ENCODE results near the gene SRSF10.

Gene SRSF10

GRCh38 chr1:24021403-24022266 lies 41.5 kb upstream of the SRSF10 start:
- TF ChIP-seq EZH2 (optimal IDR thresholded peaks at IDR 0.05; ENCODE audit: low read depth, low read length): no peak
- TF ChIP-seq CTCF (IDR thresholded peaks at IDR 0.05; ENCODE audit: low read length): no peak
- TF ChIP-seq EZH2phosphoT487 (IDR thresholded peaks at IDR 0.05; ENCODE audit: low read length): no peak
- H3K27ac ChIP-seq (ENCODE audit: low read length): no peak overlapping the region

GRCh38 chr1:24020470-24020869 lies 40.3 kb upstream of the SRSF10 start:
- Histone ChIP-seq H3K9ac (ENCODE audit: low read length) (no peak overlapping the region), H3F3A (ENCODE audit: insufficient read depth, low read length) (no peaks in the 10 kb centered on the region), H3K4me1 (ENCODE audit: low read length) (no peaks in the 10 kb centered on the region), H4K20me1 (ENCODE audit: insufficient read depth, low read length) (no peaks in the 10 kb centered on the region), H3K27me3 (replicated peaks; ENCODE audit: insufficient read depth, low read length) (no peaks in the 10 kb centered on the region), H3K27ac (ENCODE audit: low read length) (no peak overlapping the region), H3K4me2 (ENCODE audit: low read depth, low read length) (no peak overlapping the region), H3K36me3 (replicated peaks; ENCODE audit: insufficient read depth, low read length) (no peaks in the 10 kb centered on the region), H3K9me3 (replicated peaks; ENCODE audit: insufficient read depth, low read length) (no peaks in the 10 kb centered on the region), H3K9me2 (replicated peaks; ENCODE audit: insufficient read depth, low read length) (no peaks in the 10 kb centered on the region), H3K4me3 (ENCODE audit: low read length) (no peak overlapping the region), H2AFZ (ENCODE audit: low read length) (no peak overlapping the region), H3K79me2 (ENCODE audit: low read length) (no peaks in the 10 kb centered on the region)
- no peak for TF ChIP-seq EZH2 (optimal IDR thresholded peaks at IDR 0.05; ENCODE audit: low read depth, low read length)
- no peak for TF ChIP-seq EZH2phosphoT487 (IDR thresholded peaks at IDR 0.05; ENCODE audit: low read length)
- no peak for TF ChIP-seq CTCF (IDR thresholded peaks at IDR 0.05; ENCODE audit: low read length)
- DNase-seq: no peak

More at GRCh38 chr1:24021403-24022266, 41.5 kb upstream of the SRSF10 start:
- DNase-seq: no peak
- Histone ChIP-seq H3K79me2 (ENCODE audit: low read length) (no peaks in the 10 kb centered on the region), H3K4me2 (ENCODE audit: low read depth, low read length) (no peak overlapping the region), H3K27me3 (replicated peaks; ENCODE audit: insufficient read depth, low read length) (no peaks in the 10 kb centered on the region), H3K4me3 (ENCODE audit: low read length) (no peak overlapping the region), H3K4me1 (ENCODE audit: low read length) (no peaks in the 10 kb centered on the region), H3K36me3 (replicated peaks; ENCODE audit: insufficient read depth, low read length) (no peaks in the 10 kb centered on the region), H3F3A (ENCODE audit: insufficient read depth, low read length) (no peaks in the 10 kb centered on the region), H3K9ac (ENCODE audit: low read length) (no peak overlapping the region), H2AFZ (ENCODE audit: low read length) (no peak overlapping the region), H3K9me2 (replicated peaks; ENCODE audit: insufficient read depth, low read length) (no peaks in the 10 kb centered on the region), H3K9me3 (replicated peaks; ENCODE audit: insufficient read depth, low read length) (no peaks in the 10 kb centered on the region), H4K20me1 (ENCODE audit: insufficient read depth, low read length) (no peaks in the 10 kb centered on the region)

- H3K4me2 ChIP-seq (ENCODE audit: low read depth, low read length): no peak overlapping the region
- no peaks in the 10 kb centered on the region for H4K20me1 ChIP-seq (ENCODE audit: insufficient read depth, low read length)
- no peaks in the 10 kb centered on the region for H3K79me2 ChIP-seq (ENCODE audit: low read length)
- no peaks in the 10 kb centered on the region for H3K27me3 ChIP-seq (replicated peaks; ENCODE audit: insufficient read depth, low read length)
- H3K9me3 ChIP-seq (replicated peaks; ENCODE audit: insufficient read depth, low read length): no peaks in the 10 kb centered on the region
- H3K4me1 ChIP-seq (ENCODE audit: low read length): no peaks in the 10 kb centered on the region
- H3K9me2 ChIP-seq (replicated peaks; ENCODE audit: insufficient read depth, low read length): no peaks in the 10 kb centered on the region
- no peak overlapping the region for H3K4me3 ChIP-seq (ENCODE audit: low read length)
- no peak overlapping the region for H3K9ac ChIP-seq (ENCODE audit: low read length)
- H3K36me3 ChIP-seq (replicated peaks; ENCODE audit: insufficient read depth, low read length): no peaks in the 10 kb centered on the region
- DNase-seq: no peak
- H2AFZ ChIP-seq (ENCODE audit: low read length): no peak overlapping the region
- no peak overlapping the region for H3K27ac ChIP-seq (ENCODE audit: low read length)
- TF ChIP-seq EZH2 (optimal IDR thresholded peaks at IDR 0.05; ENCODE audit: low read depth, low read length) (no peak), EZH2phosphoT487 (IDR thresholded peaks at IDR 0.05; ENCODE audit: low read length) (no peak), CTCF (IDR thresholded peaks at IDR 0.05; ENCODE audit: low read length) (no peak)
- H3F3A ChIP-seq (ENCODE audit: insufficient read depth, low read length): no peaks in the 10 kb centered on the region
Observed at GRCh38 chr1:24020025-24020424, 39.9 kb upstream of the SRSF10 start.

Data from MM.1S (cell line).